HFFc6 (cell line): ENCODE measurements around the gene XXYLT1. TPM values are rescaled to one million over a fixed set of nuclear protein-coding genes. Genes with fewer than 3 reads are reported as not detected.

ENCODE experiments used
- DNase-seq: peaks from one replicate; pipeline ENCODE4 v3.0.0-alpha.2; 2018
- H3K27ac Mint-ChIP-seq: 2 replicates; pipeline ENCODE4 v1.8.0; 2020; ENCODE audit warnings: mild to moderate bottlenecking, mixed read lengths
- H3K27me3 Mint-ChIP-seq: 2 replicates; pipeline ENCODE4 v1.8.0; 2021; ENCODE audit warnings: mild to moderate bottlenecking, moderate library complexity, mixed read lengths; ENCODE audit not compliant: insufficient read depth
- H3K36me3 Mint-ChIP-seq: 2 replicates; pipeline ENCODE4 v1.8.0; 2021; ENCODE audit warnings: low read depth, mixed read lengths
- H3K4me1 Mint-ChIP-seq: 2 replicates; pipeline ENCODE4 v1.8.0; 2020; ENCODE audit warnings: low read depth, mixed read lengths
- H3K4me3 Mint-ChIP-seq: 2 replicates; pipeline ENCODE4 v1.8.0; 2020; ENCODE audit warnings: mild to moderate bottlenecking, moderate library complexity, mixed read lengths
- H3K9me3 Mint-ChIP-seq: 2 replicates; pipeline ENCODE4 v1.8.0; 2020; ENCODE audit warnings: mild to moderate bottlenecking, mixed read lengths
- total RNA-seq, 6 experiments: library from RNA; stranded (reverse); fragmentation: NEBNext Ultra II Directional; extraction: Animal tissue kit (Norgen Biotek cat#: 25700); gene quantifications; 2 replicates in 1 of 6; 3 replicates in 5 of 6; pipeline ENCODE4 v1.2.3, GENCODE V29; 2021
- TF ChIP-seq, protein P1 (sequence below): fragments of 200-600 bp; sonication (generic); IDR thresholded peaks from 2 replicates; pipeline ENCODE4 v1.5.0; 2021; ENCODE audit warnings: antibody characterized with exemption, mild to moderate bottlenecking

Gene XXYLT1
- total RNA-seq, 6 experiments from 2014 or later: 16.9 to 24.2 (median 18.3) TPM

DNA sequence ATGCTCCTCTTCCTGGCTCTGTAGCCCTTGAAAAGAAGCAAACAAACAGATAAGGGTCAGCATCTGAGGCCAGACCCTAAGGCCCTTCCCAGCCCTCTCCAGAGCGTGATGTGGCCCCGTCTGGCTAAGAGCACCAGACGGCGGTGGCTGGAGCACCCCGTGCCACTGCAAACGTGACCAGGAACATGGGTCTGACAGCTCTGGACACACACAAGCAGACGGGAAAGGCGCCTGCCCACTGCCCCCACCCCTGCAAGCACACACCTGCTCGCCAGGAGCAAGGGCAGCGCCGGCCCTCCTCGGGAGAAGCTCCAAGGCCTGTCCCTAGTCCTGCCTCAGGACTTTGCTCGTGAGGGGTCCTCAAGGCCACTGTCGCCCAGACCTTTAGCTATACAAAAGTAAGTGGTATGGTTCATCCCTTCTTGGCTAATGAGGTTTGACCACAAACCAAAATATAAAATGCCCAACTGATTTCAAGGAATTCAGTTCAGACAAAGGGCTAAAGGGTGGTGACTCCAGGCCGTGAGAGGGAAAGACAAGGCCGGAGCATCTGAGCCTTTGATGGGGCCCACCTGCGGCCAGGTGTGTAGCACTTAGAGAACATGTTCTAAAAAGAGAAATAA lies 90.4 kb downstream of the XXYLT1 start:
- no peak for DNase-seq
- Mint-ChIP-seq H3K9me3 (no peaks in the 10 kb centered on the region), H3K4me3 (no peak overlapping the region), H3K27me3 (no peaks in the 10 kb centered on the region; the same call in 1 of the 2 replicates), H3K36me3 (peaks cover 25% of the 10 kb centered on the region), H3K27ac (no peak overlapping the region), H3K4me1 (peaks cover 52% of the 10 kb centered on the region)
- TF ChIP-seq, protein P1, sequence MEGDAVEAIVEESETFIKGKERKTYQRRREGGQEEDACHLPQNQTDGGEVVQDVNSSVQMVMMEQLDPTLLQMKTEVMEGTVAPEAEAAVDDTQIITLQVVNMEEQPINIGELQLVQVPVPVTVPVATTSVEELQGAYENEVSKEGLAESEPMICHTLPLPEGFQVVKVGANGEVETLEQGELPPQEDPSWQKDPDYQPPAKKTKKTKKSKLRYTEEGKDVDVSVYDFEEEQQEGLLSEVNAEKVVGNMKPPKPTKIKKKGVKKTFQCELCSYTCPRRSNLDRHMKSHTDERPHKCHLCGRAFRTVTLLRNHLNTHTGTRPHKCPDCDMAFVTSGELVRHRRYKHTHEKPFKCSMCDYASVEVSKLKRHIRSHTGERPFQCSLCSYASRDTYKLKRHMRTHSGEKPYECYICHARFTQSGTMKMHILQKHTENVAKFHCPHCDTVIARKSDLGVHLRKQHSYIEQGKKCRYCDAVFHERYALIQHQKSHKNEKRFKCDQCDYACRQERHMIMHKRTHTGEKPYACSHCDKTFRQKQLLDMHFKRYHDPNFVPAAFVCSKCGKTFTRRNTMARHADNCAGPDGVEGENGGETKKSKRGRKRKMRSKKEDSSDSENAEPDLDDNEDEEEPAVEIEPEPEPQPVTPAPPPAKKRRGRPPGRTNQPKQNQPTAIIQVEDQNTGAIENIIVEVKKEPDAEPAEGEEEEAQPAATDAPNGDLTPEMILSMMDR: no peak

DNA sequence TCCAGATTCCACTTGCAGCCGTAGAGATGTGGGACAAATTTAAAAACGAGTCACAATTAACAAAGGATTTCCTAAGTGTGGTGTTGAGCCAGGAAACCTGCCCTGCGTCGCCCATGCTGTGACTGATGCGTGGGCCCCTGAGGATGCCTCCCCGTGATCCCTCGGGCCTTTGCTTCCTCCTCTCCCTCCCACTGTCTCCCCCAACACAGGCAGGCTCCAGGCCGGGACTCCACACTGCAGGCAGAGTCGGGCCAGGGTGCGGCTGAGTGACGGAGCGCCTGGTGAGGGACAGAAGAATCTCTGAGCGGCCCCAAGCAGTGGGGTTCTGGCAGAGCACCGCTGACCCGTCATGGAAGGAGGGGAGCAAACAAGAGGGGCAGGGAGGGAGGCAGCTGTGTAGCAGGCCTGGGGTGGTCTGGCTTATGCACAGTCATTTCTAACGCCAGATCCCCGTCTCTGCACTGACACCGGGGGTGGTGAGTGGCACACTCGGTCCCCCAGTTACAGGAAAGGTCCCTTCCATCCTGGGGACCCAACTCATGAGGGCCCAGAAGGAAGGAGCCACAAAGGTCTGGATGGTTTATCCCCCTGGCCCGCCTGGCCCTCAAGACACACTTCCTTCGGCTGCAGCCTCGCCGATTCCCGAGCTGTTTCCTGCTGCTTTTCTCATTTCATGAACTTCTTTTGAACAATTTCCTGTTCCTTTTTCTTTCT lies 91.0 kb downstream of the XXYLT1 start:
- H3K4me3 Mint-ChIP-seq: no peak overlapping the region
- peaks cover 46% of the 10 kb centered on the region for H3K4me1 Mint-ChIP-seq
- H3K27me3 Mint-ChIP-seq: no peaks in the 10 kb centered on the region; the same call in 1 of the 2 replicates
- TF ChIP-seq, protein P1: no peak
- no peak for DNase-seq
- H3K36me3 Mint-ChIP-seq: peaks cover 29% of the 10 kb centered on the region
- H3K27ac Mint-ChIP-seq: no peak overlapping the region
- H3K9me3 Mint-ChIP-seq: no peaks in the 10 kb centered on the region

DNA sequence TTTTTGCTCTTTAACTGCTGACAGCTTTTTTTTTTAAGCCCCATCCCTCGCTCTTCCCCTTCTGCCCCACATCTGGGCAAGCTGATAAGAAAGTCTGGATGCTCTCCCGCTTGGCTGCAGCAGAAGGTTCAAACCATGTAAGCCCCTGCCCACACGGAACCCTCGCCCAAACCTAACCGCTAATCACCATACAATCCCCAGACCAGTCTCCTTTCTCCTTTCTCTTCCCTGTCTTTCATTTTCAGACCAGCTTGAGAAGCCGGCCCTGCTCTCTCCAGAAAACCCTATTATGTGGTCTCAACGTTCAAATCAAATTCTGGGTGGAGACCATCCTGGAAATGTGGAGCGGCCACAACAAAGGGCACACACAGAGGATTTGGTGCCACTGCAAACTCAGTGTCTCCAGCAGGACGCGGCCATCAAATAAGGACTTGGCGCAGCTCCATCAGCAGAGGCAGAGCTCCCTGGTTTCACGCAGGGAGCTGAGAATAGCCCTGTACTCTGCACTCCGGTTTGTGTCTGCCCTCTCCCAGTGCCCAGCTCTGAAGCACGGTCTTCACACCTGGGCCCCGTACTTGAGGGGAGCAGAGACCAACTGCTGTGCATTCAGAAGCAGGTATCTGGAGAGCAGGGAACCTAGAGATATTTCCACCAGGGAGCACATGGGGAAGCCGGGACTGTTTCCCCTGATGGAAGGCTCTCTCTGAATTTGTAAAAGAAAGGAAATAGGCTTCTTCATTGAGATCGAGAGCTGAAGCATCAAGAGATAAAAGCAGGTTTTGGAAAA lies 92.6 kb downstream of the XXYLT1 start:
- Mint-ChIP-seq H3K4me1 (peaks cover 30% of the 10 kb centered on the region), H3K27ac (no peak overlapping the region), H3K36me3 (peaks cover 21% of the 10 kb centered on the region), H3K9me3 (no peaks in the 10 kb centered on the region), H3K4me3 (no peak overlapping the region), H3K27me3 (no peaks in the 10 kb centered on the region; the same call in 1 of the 2 replicates)
- TF ChIP-seq, protein P1: no peak
- DNase-seq: no peak

DNA sequence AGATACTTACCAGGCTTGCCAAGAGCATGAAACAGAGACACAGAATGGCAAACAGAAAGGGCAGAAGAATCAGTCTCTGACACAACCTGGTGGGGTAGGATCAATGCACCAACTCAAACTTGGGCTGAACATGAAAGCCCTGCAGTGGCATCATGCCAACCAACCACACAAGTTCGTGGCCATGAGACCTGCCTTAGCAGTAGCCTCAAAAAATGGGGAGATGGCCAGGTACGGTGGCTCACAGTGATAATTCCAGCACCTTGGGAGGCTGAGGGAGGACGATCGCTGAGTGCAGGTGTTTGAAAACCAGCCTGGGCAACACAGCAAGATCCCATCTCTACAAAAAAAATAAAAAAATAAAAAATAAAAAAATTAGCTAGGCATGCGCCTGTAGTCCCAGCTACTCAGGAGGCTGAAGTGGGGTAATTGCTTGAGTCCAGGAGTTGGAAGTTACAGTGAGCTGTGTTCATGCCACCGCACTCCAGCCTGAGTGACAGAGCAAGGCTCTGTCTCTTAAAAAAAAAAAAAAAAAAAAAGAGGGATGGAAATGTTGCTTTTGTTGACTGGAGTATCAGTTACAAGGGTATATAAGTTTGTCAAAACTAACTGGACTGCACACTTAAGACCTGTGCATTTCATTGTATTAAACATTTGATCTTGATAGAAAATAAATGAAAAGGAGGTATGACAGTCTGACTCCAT lies 93.4 kb downstream of the XXYLT1 start:
- peaks cover 18% of the 10 kb centered on the region for H3K36me3 Mint-ChIP-seq
- no peak overlapping the region for H3K4me3 Mint-ChIP-seq
- no peak for DNase-seq
- no peak overlapping the region for H3K27ac Mint-ChIP-seq
- no peaks in the 10 kb centered on the region; the same call in 1 of the 2 replicates for H3K27me3 Mint-ChIP-seq
- TF ChIP-seq, protein P1: no peak
- H3K9me3 Mint-ChIP-seq: no peaks in the 10 kb centered on the region
- H3K4me1 Mint-ChIP-seq: peaks cover 22% of the 10 kb centered on the region

DNA sequence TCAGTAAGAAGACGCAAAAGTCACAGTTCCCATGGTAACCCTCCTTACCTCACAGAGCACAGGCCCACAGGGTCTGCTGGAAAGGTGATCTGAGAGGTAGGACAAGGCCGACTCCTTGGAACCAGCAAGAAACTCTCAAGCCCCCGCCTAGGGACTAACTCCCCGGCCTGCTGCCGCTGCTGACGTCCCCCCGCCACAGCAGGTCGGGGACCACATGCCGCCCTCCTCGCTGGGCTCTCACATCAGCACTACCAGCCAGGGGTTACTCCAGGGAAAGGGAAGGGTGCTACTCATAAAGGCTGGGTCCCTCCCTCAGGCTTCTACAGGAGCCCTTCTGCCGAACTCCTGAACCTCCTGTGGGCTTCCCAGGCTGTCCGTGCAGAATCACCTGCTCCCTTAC lies 94.2 kb downstream of the XXYLT1 start:
- TF ChIP-seq, protein P1: no peak
- Mint-ChIP-seq H3K27ac (no peak overlapping the region), H3K4me3 (no peak overlapping the region), H3K36me3 (peaks cover 18% of the 10 kb centered on the region), H3K4me1 (peaks cover 14% of the 10 kb centered on the region), H3K27me3 (no peaks in the 10 kb centered on the region; the same call in 1 of the 2 replicates), H3K9me3 (no peaks in the 10 kb centered on the region)
- no peak for DNase-seq
